Left cardiac atrium (tissue), 4 donors: ENCODE results near the gene ARFIP2. TPM values are rescaled to one million over a fixed set of nuclear protein-coding genes. Genes with fewer than 3 reads are reported as not detected.

Source experiments
- ATAC-seq, 2 donors: fragments of 200-7000 bp; cut with Tn5 transposase; one replicate each; pipeline ENCODE4 v1.9.1; 2020; ENCODE audit warnings: mild to moderate bottlenecking in 2 of 2, moderate library complexity in 2 of 2
- DNase-seq: peaks from one replicate; pipeline ENCODE4 v3.0.0-alpha.2; 2020
- intact Hi-C, 2 donors: fragments of 100-400 bp; cut with DNase I; formaldehyde crosslinking; loops; one replicate each; pipeline versions ENCODE4 v1.14.1 to v1.15.1; 2022 to 2023
- total RNA-seq, 2 donors: library from RNA; stranded (reverse); fragmentation: NEBNext Ultra II Directional; extraction: Animal tissue kit (Norgen Biotek cat#: 25700); gene quantifications; one replicate each; pipeline ENCODE4 v1.2.1, GENCODE V29; 2021
- donor health status: DM: no; HTN: yes; CAD: no.
- donor health status: DM: no; HTN: yes; CAD: no; lungs with severe emphysema.
- donor health status: DM: yes; HTN: yes; CAD: no.
- donor health status: Dilated cardiomyopathy.

ARFIP2 gene
- total RNA-seq, 2 donors from 2014 or later, result 18.6 to 32.6 TPM

DNA sequence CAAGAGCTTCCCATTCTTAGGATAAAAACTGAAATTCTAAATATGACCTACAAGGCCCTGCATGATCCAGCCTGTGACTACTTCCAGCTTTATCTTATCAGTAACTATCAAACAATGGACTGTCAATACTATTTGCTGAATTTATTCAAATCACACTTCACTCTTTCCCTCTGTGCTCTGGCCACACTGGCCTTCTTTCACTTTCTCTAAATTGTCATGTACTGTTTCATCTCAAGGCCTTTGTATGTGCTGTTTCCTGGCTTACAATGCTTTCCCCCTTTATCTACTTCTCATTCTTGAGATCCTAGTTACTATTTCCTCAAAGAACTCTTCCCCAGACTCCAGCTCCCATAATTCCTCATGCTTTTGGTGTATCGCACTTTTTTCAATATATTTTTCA lies 5.8 kb upstream of the ARFIP2 start:
- ATAC-seq (no peak), DNase-seq (no peak)
- intact Hi-C loops, result no loop called here

DNA sequence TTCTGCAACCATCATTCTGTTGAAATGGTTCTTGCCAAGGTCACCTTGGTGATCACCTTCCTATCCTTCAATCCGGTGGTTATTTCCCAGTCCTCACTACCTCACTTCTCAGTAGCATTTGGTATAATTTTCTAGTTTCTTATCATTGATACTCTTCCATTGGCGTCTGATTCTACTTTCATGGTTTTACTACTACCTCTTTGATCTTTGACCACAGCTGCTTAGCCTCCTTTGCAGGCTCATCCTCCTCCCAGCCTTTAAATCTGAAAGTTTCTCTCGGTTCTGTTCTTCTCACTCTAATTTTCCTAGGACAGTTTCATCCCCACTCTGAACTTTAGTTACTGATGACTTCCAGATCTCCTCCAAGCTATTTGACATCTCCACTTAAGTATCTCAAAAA lies 5.1 kb upstream of the ARFIP2 start:
- DNase-seq, result no peak
- intact Hi-C loops, result no loop called here
- no peak for ATAC-seq

DNA sequence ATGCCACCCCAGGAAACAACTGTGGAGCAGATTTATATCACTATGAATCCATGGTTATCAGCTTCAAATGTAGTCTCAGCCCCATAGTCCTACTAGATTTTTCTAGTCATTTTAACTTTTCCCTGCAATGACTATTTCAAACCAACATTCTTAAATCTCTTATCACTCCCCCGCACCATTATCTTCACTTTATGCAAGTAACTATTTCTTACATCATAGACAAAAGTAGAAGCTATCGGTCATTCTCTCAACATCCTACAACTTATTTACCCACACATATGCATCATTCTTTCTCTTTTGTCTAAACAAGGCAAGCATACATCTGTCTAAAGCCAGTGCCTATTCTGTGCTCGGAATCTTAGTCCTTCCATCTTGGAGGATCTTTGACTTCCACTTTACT lies 4.5 kb upstream of the ARFIP2 start:
- ATAC-seq, result no peak
- DNase-seq, result no peak
- intact Hi-C loops, result no loop called here

DNA sequence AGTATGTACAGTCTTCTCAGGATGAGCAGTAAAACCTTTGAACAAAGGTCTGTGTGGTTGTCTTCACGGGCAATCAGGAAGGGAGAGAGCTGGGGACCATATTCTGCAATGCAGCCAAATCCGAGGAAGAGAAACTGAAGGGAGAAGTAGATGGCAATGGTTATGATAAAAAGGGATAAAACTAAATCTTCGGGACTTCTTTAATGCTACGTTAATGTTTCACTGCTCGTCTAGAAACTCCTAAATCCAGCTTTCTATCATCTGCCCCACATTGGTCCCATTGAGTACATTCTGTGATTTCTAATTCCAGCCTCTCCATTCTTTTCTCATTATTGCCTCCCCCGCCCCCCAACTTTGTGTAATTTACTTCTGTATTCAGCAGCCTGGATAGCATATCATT lies 1.9 kb upstream of the ARFIP2 start:
- ATAC-seq (no peak), DNase-seq (no peak)
- intact Hi-C loops, result no loop called here

DNA sequence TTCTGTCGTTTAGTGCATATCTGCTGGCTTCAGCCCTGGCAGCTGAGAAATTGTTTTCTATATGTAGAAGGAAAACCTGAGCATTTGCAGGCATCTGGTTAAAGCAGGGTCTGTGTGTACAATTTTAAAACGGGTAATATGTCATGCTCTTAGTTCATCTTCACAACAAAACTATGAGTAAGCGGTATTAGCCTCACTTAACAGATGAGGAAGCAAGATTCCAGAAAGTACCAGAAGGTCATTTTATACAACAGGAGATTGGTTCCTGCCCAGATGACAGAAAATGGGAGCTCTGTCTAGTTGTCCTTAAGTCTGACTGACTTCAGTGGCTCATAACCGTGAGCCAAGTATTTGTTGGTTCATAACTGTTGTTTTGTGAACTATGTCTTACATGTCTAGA lies 1.3 kb upstream of the ARFIP2 start:
- no peak for DNase-seq
- intact Hi-C loops, result no loop called here
- no peak for ATAC-seq

DNA sequence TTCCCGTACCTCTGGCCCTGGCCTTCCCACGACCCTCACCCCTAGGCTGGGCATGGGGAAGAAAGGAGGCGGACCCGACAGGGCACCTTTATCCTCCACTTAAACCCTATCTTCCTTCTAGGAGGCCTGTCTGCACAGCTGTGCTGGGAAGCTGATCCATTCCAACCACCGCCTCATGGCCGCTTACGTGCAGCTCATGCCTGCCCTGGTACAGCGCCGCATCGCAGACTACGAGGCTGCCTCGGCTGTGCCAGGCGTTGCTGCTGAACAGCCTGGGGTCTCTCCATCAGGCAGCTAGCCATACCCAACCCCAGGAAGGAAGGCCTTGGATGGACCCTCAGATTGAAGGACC lies 769 bp upstream of the ARFIP2 start:
- DNase-seq, result no peak
- peak in 1 of 2 donors; percentile 7 for ATAC-seq
- intact Hi-C loops, result no loop called here

DNA sequence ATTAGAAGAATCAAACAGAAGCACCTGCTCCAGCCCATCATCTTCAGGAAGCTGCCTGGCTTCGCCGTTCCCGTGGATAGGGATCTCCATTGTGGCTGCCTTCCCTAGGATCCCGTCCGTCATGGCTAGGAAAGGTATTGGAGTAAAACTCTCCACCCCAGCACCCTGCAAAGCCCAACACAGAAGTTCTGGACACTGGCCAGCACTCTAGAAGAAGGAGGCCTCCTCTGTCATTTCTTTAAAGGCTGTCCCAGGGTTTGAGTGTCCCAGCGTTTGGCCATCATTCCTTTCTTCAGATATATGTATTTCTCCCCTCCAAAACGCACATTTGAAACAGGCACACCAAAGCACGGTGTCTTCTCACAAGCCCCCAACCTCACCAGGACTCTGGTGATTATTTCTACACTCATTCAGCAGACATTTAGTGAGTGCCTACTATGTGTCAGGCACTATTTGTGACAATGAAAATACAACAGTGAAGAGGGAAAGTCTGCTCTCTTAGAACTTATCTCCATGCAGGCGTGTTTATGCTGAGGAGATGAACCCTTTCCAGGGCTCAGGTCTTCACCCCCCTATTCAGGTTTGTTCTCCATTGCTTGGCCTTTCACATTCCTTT lies 724 bp downstream of the ARFIP2 start:
- ATAC-seq, result no peak

DNA sequence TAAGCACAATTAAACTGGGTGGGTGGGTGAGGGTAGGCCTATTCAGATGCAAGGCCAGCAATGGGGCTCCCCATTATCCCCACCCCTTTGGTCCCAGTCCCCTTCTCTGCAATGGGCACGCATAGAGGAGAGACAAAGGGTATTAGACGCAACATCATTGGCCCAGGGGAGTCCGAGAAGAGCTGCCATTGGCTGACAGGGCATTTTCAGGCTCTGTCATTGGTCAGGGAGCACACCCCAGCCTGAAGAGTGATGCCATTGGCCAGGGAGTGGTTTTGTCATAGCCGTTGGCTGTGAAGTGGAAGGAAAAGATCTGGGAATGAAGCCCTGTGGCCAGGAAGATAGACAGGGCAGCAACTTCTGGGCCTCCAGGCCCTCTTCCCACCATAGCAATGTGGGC lies 4.6 kb downstream of the ARFIP2 start:
- intact Hi-C loops, result loop anchor here in 1 of 2 donors (10.0 kb wide), 1 partner anchor 242 kb away; the partner anchor contains the start of genes CNGA4 and FHIP1B
- DNase-seq, result no peak
- no peak for ATAC-seq

More for the DNA sequence above, 724 bp downstream of the ARFIP2 start:
- DNase-seq, result no peak
- intact Hi-C loops, result no loop called here

DNA sequence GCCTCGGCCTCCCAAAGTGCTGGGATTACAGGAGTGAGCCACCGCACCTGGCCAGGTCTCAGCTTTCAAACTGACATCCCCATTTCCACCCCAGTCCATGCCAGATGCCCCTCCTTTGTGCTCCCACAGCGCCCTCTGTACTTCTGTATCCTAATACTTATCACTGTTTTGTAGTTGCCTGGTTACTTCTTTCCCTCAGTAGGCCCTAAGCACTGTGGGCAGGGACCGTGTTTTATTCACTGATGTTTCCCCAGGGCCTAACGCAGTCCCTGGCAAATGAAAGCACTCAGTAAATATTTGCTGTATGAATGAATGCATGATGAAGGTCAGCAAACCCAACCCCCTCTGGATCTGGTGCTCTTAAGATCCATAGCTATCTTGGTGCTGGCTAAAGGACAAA lies 5.2 kb downstream of the ARFIP2 start:
- no peak for ATAC-seq
- DNase-seq, result no peak
- intact Hi-C loops, result loop anchor here in 1 of 2 donors (10.0 kb wide), 1 partner anchor 241 kb away; the partner anchor contains the start of genes CNGA4 and FHIP1B

DNA sequence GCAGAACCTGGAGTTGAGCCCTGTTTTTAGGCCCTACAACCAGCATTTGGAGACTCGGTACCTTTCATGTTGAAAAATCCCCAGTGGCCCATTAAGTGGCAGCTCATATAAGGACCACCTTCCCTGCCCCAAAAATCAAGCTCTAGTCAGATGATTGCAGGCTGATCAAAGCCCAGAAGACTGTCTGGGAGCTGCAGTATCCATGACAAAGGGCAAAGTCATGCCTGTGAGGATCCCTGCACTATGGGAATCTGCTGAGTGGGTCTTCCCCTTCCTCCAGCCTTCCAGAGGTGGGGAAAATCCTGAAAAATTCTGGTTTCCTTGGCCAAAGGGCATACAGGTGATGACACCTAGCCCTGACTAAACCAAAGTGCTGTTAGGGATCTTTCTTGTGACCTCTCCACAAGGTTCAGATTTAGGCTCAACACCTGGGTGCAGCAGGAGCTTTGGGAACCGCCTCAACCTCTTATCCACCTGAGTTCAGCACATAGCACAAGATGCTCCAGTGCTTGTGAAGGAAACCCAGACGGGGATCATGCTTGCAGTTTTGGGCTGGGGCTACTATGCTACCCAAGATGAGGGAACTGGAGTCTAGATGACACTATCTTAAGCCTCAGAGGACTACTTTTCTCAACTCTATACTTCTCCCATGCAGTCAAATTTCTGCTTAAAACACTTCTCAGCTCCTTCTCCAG lies 6.2 kb downstream of the ARFIP2 start:
- intact Hi-C loops, result loop anchor here in 1 of 2 donors (10.0 kb wide), 1 partner anchor 240 kb away; the partner anchor contains the start of genes CNGA4 and FHIP1B
- ATAC-seq (no peak), DNase-seq (no peak)

DNA sequence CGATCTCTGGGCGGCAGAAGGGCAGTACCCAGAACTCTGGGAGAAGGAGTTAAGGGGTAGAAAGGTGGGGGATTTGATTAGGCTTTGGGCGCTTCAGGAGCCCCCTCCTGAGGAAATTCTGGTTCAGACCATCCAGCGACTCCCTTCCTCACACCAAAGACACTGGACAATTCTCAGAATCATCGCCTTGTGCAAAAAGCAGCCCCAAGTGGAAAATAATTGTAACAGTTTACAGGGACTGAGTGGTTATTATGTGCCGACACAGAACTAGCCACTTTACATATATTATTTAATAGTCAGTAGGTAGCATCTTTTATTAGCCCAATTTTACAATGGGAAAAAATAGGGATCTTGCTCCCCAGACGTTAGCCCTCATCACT lies 6.7 kb downstream of the ARFIP2 start:
- ATAC-seq (no peak), DNase-seq (no peak)
- intact Hi-C loops, result loop anchor here in 1 of 2 donors (10.0 kb wide), 1 partner anchor 240 kb away; the partner anchor contains the start of genes CNGA4 and FHIP1B

DNA sequence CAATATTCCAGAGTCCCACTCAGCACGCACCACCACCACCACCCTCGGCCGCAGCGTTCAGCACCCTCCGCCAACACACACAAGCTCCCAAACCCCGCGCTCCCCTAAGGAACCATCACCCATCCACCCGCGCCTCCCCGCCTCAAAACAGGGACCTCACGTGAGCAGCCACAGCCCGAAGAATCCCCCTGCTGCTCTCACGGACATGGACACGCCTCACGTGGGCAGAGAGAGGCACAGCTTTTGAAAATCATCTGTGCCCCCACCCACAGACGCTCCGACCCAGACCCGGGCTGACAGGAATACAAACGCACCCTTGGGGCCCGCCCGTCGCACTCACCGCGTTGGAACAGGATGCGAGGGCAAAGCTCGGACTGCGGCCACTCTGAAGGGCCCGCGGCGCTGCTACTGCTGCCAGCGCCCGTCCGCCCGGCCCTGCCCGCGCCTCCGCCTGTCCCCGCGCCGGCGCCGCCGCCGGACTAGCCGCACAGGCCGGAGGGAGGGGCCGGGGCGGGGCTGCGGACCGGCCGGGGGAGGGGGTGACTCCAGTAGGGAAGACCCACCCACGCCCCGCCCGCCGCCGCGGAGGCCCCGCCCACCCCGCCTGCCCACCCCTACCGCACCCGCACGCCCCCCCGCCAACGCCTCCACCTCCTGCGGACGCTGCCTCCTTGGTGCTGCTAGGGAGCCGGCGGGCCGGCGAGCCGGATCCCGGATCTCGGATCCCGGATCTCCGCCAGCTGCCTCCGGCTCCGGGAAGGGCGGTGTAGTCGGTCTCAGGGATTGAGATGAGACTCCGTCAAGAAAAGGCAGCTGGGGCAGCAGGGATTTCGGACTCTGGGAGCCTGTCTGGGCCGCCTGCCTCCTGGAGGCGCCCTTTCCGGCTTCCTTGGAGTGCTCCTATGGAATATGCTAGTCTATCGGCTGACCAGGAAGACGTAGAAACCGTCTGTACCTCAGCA lies 7.4 kb downstream of the ARFIP2 start, which contains the start of gene TRIM3:
TRIM3 (minus strand) TSS at position 491 of the 962 bp plus-strand sequence. CDS start 8,246 bp downstream, outside the sequence.
- intact Hi-C loops, result loop anchor here in 1 of 2 donors (10.0 kb wide), 1 partner anchor 239 kb away; the partner anchor contains the start of genes CNGA4 and FHIP1B
- ATAC-seq, result peak; percentile 91 to 92
- DNase-seq, result peak; percentile 95

DNA sequence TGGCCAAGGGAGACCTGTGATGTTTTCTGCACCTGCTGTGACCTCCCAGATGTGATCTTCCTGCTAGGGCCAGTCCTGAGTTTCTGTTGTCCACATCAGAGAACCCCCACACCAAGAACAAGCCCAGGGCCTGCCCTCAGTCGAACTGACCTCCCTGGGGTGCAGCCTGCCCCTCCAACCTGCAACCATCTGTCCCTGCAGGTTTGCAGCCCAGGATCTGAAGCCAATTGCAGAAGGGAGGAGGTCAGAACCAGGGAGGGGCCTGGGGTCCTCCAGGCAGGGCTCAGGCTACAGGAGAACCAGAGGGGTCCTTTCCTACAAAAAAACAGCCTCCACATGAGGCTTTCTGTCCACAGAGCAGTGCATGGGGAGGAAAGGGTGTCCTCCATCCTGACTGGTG lies 8.2 kb downstream of the ARFIP2 start:
- ATAC-seq, result no peak
- intact Hi-C loops, result loop anchor here in 1 of 2 donors (10.0 kb wide), 1 partner anchor 238 kb away; the partner anchor contains the start of genes CNGA4 and FHIP1B
- no peak for DNase-seq

DNA sequence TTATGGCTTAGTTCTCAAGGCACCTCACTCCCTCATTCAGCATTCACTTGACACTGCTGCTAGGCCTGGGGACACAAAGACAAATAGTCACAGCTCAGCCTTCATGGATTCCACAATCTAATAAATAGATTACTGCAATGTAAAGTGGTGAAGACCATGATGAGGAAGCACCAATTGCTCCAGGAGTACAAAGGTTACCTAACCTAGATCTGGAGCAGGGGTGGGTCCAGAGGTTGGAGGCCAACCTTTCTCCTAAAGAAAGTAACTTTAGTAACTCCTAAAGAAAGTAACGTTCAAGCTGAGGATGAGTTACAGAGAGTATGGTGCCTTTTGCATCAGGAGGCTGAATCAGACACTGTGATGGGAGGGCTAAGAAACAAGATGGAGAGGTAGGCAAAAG lies 11.5 kb downstream of the ARFIP2 start:
- DNase-seq (no peak), ATAC-seq (no peak)
- intact Hi-C loops, result no loop called here

DNA sequence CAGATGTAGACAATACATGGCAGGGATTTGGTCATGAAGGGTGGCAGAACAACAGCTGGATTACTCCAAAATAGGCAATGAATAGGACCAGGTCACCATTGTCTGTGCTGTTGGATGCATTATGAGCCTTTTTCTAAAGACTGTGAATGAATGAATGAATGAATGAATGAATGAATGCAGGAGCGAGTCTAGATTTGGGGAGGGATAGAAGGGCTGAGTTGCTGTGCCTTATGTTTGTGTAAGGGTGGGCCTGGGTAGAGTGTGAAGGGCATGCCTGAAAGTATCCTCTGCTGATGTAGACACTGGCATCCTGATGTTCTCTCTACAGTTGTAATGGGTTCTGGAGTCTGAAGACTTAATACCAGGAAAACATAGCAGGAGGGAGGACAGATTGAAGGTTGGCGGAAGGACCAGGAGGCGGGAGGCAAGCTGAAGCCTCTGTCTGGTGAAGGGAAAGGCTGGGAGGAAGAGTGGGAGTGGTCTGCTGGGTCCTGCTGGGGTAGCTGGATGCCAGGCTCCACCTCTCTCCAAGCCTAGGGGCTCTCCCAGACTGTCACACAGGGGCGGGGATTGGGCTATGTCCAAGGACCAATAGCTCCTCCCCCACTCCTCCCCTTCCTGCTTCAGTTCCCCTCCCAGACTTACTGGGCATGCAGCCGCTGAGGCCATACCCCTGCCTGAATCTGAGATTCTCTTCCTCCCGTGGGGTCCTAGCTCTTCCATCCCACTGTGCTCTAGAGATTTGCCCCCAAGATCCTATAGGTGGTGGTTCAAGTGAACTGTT lies 12.2 kb downstream of the ARFIP2 start:
- intact Hi-C loops, result no loop called here
- DNase-seq (peak; percentile 93), ATAC-seq (peak; percentile 87 to 90)

DNA sequence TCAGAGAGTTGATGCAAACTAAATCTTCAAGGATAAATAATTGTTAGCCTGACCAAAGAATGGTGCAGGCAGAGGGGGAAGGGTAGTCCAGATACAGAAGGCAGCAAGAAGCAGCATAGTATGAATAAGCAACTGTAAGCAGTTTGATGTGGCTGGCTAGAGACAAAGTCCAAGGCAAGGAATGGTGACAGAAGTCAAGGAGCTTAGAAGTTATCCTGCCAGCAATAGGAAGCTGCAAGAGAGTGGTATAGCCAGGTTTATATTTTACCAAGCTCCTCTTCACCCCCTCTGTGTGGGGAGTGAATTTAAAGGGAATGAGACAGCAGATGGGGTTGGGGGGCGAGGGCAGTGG lies 22.1 kb downstream of the ARFIP2 start:
- ATAC-seq (no peak), DNase-seq (no peak)
- intact Hi-C loops, result no loop called here

DNA sequence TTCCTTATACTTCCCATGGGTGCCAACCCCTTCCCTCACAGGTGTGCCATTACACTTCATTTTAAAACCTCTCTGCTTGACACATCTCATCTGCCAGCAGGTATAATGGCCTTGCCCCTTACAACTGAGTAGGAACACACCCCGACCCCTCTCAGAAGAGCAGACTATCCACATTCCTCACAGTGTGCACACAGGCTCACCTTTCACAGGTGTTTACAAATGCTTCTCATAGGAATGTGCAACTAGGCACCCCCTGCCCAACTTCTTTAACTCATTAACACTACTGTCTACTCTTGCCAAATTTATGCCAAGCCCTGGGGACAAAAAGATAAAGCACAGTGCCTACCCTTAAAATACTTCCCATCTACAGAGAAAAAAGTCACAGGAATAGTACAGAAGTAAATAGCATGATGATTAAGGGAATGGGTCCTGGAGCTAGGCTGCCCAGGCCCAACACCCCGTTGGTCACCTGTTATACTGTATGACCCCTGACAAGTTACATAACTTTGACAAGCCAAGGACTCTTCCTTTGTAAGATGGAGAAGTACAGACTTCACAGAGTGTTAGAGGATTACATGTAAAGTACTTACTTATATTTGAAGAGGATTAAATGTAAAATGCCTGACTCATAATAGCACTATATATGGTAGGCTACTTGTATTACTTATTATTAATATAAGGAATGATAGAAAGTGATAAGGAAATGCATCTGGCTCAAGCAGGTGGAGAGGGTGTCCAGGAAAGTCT lies 22.6 kb downstream of the ARFIP2 start:
- intact Hi-C loops, result no loop called here
- no peak for ATAC-seq
- no peak for DNase-seq
